Placental epithelial cell (primary cell): ENCODE measurements around the gene TRIM36. TPM values are rescaled to one million over a fixed set of nuclear protein-coding genes. Genes with fewer than 3 reads are reported as not detected.

Source experiments
- total RNA-seq: library from RNA; depleted of rRNA; stranded (reverse); fragments of >200 nt; gene quantifications from 2 replicates; pipeline ENCODE4 v1.2.3, GENCODE V29; 2012

The TRIM36 gene, protein sequence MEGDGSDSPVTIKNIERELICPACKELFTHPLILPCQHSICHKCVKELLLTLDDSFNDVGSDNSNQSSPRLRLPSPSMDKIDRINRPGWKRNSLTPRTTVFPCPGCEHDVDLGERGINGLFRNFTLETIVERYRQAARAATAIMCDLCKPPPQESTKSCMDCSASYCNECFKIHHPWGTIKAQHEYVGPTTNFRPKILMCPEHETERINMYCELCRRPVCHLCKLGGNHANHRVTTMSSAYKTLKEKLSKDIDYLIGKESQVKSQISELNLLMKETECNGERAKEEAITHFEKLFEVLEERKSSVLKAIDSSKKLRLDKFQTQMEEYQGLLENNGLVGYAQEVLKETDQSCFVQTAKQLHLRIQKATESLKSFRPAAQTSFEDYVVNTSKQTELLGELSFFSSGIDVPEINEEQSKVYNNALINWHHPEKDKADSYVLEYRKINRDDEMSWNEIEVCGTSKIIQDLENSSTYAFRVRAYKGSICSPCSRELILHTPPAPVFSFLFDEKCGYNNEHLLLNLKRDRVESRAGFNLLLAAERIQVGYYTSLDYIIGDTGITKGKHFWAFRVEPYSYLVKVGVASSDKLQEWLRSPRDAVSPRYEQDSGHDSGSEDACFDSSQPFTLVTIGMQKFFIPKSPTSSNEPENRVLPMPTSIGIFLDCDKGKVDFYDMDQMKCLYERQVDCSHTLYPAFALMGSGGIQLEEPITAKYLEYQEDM
- total RNA-seq, result 0.98 TPM in 1 of 2 replicates, not detected in the other

DNA sequence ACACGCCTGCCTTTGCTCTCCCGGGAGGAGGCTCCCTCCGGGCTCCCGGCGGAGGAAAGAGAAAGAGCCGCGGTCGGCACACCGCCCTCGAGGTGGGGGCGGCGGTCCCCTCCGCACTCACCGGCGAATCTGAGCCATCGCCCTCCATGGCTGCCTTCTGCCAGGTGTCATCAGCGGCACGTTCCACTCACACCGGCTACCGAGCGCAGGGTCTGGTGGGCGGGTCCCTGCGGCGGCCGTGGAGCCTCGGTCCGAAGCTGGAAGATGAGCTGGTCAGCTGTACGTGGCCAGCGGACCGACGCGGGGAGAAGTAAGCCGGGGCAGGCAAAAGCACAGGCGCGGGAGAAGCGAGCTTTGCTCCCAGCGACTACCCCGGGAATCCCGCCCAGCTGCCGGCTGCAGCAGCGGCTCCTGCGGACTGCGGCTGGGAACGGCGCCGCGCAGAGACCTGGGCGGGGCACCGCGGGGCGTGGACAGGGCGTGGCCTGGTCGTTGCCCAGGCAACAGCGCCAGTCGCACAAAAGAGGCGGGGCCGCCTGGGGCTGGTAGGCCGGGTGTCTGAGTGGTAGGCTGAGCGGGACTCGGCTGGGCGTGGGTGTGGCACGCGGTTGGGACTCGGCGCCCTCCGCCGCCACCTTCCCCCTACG lies at the start of gene TRIM36:
Gene TRIM36, minus strand, starts transcription at position 422 of the 647 bp plus-strand sequence. Its CDS starts 274 bp downstream, at position 148.

Other genes with a start within 250 kb of the TRIM36 start
- 11.0 and 18.8 TPM in 2 replicates for gene PGGT1B, start 93.0 kb upstream of the TRIM36 start, total RNA-seq
- 0.39 and 0.54 TPM in 2 replicates for gene CCDC112, start 126.7 kb upstream of the TRIM36 start, total RNA-seq